GM19463 (cell line): ENCODE measurements around the gene NTRK3.
A peak's percentile ranks its signal among the peaks of the same experiment; 100 is the strongest.
"Not testable (repeated sequence)": the region's sequence is repeated elsewhere in the genome, so short reads cannot be mapped to it uniquely, and the experiment has no call there.

ENCODE experiments used
- ATAC-seq: cut with Tn5 transposase; IDR thresholded peaks from one replicate; pipeline ENCODE4 v1.9.1; 2021; ENCODE audit warnings: mild to moderate bottlenecking, moderate library complexity; ENCODE audit not compliant: unreplicated experiment

The NTRK3 gene

GRCh38 chr15:88080616-88081015 lies 175.9 kb downstream of the NTRK3 start:
- ATAC-seq, result no peak

DNA sequence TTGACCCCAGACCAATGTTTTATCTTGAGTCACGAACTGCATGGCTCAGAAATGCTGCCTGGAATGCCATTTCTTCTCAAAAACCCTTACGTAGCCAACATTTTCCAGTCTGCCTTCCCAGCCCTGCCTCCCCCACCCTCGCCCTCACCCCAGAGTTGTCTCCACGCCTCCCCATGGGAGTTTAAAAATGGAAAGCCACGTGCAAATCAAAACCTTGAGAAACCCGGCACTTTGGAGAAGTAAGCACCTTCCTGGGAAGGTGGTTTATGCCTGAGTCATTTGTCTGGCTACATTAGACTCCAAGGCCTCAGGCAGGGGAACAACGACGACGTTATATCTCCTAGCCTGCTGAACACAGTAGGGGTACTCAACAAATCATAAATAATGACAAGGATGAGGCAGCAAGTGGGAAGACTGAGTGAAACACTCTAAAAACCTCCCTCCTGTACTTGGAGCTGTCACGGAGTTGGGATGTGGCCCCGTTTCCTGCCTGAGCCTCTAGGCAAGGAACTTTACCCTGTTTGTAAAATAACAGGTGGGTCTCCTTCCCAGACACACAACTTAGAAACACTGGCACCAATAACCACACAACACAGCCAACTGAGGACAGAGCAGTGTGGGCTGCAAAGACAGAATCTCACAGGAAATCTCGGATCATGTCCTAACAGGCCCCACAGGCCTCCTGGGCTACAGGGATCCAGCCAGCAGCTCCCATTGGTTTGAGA lies 179.1 kb downstream of the NTRK3 start:
- no peak for ATAC-seq

DNA sequence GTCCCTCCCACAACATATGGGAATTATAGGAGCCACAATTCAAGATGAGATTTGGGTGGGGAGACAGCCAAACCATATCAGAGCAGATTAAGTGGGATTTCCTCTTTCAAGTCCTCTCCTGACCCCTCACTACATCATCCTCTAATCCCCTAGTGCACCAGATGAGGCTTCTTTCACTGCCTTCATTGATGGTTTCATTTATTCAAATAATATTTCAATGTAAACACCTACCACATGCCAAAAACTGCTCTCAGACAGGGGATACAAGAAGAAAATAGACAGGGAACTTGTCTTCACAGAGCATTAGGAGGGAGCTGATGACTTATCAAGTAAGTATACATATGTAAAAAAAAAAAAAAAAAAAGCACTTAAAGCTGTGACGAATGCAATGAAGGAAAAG lies 180.2 kb downstream of the NTRK3 start:
- ATAC-seq, result no peak

DNA sequence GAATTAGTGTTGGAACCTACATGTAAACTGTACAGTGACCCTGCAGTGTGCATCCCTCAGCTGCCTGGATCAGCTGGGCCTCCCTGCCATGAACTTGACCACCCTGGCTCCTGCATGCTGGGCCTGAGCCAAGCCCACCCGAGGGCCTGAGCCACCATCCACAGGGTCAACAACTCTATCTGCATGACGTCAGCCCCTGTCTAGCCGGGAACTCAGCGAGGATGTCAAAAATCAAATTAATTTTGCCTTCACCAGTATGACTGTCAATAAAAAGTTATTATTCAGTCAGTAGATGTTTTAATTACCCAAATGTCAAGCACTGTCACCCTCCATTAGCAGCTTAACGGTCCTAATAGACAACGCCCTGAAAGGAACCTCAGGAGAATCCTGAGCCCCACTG lies 181.4 kb downstream of the NTRK3 start:
- ATAC-seq, result no peak

GRCh38 chr15:88074386-88074785 lies 182.2 kb downstream of the NTRK3 start:
- ATAC-seq, result no peak

DNA sequence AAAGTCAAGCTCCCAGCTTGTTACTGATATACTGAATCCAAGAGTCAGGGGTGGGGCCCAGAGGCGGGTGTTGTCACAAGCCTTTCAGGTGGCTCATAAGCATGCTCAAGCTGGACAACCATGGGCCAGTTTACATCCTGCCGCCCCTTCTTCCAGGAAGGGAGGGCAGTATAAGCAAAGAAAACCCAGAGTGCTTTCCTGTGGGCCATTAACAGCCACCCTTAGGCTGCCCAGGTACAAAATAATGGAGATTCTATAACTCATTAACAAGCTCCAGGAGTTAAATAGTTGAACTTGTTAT lies 183.2 kb downstream of the NTRK3 start:
- ATAC-seq, result no peak

- ATAC-seq, result no peak
Measured at GRCh38 chr15:88072598-88073390, 183.7 kb downstream of the NTRK3 start.

GRCh38 chr15:88072133-88072532 lies 184.4 kb downstream of the NTRK3 start:
- ATAC-seq, result not testable (repeated sequence)

DNA sequence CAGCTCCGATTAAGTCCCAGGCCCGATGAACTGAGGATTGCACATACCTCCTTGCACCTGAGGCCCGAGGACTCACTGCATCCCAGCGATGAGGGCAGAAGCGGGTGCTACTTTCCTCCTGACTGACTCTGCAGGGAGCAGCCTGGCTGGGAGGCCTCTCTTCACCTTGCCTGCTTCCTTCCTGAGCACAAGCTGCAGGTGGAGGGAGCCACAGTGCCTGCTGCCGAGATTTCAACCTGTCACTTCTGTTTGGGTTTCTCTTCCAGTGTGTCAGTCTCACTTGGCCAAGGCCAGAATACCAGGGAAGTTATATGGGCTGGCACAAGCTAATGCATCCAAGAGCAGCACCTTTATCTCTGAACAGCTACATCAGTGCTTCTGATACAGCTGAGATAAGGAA lies 185.4 kb downstream of the NTRK3 start:
- no peak for ATAC-seq

DNA sequence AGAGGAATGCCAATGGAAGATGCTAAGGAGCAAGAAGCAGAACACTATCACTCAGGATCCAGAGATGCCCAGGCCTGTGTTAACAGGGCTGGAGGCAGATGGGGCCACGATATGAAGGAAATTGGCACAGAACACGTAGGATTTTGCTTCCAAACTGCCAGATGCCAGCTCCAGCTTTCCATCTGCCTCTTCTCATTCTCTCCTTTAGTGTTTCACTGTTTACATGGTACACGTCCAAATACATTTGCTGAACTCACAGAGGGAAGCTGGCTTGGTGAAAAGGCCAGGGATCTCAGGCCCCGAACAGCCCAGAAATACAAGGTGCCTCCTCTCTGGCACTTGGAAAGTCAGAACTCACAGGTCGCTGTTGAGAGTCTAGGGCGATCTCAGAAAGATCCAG lies 187.0 kb downstream of the NTRK3 start:
- ATAC-seq, result no peak

DNA sequence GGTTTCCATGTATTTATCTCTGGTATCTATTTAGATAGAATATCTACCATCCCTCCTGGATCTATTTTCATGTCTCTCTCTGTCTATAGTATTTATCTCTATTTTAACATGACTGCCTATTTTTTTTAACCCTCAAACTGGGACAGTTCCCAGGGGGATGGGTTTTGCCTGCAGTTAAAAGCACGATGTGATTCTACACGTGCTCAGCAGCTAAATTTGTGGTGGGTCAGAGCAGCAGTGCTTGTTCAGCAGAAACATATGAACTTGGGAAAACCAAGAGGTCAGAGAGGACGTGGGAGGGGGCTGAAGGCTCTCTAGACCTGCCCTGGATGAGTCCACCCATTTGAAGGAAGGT lies 189.2 kb downstream of the NTRK3 start:
- ATAC-seq, result no peak

- ATAC-seq, result no peak
Measured at GRCh38 chr15:88066636-88067330, 189.8 kb downstream of the NTRK3 start.

- no peak for ATAC-seq
Measured at GRCh38 chr15:88061452-88061851, 195.1 kb downstream of the NTRK3 start.

DNA sequence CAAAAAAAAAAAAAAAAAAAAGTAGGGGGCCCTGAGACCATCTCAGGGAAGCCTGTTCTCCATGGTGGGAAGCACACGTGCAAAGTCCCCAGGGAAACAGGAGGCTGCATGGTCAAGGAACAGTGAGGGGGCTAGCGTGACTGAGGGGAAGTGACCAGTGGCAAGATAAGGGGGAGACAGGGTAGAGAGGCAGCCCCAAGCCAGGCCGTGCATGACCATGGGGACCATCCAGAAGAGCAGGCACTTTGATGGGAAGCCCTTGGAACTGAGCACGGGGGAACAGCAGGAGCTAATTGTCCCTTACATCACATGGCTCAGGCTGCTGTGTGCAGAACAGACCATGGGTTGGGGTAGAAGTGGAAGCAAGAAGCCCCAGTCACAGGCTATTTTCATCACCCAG lies 196.2 kb downstream of the NTRK3 start:
- no peak for ATAC-seq

- ATAC-seq, result no peak
Measured at GRCh38 chr15:88057836-88058235, 198.7 kb downstream of the NTRK3 start.

- ATAC-seq, result peak; percentile 62
Measured at GRCh38 chr15:88049506-88049905, 207.0 kb downstream of the NTRK3 start.

GRCh38 chr15:88048755-88049154 lies 207.8 kb downstream of the NTRK3 start:
- ATAC-seq, result no peak

DNA sequence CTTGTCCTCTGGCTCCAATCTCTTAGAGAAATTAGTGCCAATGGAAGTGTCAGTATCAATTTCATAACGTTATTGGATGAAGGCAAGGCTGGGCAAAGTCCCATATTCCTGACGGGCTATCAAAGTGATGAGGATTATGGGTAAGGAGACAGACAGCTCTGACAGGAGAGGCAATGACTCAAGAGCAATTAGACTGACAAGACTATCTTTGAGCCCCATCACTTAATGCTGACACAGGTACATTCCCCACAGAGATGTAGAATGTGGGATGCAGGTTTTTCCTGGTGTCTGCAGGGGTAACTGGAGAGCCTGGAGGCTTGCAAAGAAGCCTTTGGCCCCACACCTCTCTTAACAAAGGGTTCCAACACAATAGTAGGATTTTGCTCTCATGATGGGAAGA lies 208.3 kb downstream of the NTRK3 start:
- ATAC-seq, result no peak

GRCh38 chr15:88046576-88047129 lies 209.9 kb downstream of the NTRK3 start:
- no peak for ATAC-seq

DNA sequence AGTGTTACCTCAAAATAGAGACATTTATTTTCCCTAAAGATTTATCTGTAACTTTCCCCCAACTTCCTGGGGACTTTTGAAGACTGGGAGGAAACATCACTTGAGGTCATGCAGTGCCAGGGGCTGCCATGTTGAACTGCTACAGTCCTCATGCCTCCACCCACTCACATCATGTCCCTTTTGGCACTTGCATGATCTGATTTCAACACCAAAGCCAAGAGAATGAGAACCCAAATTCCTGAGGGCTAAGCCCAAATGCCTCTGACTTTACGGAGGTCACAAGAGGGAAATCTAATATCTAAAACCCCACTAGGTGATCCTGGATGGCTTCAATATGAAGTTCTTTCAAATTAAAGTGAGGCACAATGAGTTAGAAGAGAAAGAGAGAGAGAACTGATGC lies 213.1 kb downstream of the NTRK3 start:
- no peak for ATAC-seq

DNA sequence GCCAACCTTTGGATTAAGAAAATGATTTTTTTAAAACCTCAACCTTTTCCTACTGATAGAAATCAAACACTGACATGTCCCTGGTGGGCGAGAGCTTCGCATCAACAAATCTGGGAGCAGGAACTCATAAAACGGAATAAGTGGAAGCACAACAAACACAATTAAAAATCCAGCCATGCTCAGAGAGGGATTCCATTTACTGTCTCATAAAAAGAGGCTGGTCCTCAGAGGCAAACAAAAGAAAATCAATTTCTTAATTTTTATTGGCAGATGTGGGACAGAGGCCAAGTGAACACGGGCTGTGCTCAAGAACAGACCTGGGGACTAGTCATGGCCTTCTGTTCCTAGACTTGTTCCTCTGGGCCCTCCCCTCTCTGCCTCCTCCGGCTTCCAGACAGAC lies 214.5 kb downstream of the NTRK3 start:
- no peak for ATAC-seq

DNA sequence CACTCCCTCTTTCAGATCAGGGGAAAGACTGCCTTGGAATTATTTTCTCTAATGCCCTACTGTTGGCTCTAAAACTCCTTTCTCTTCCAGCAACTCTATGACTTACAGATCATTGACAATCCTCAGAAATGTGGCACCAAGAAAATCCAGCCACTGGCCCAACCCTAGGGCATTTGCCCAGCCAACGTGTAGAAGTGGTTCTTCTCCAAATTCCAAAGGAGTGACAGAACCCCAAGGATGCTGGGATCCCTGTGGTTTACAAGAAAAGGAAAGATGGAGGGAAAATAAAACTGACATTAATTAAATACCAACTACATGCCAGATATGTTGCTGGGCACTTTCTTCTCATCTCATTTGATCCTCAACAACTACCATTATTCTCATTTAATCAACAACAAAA lies 216.0 kb downstream of the NTRK3 start:
- no peak for ATAC-seq
